ENCODE data around the gene ARID3B. TPM values are rescaled to one million over a fixed set of nuclear protein-coding genes. Genes with fewer than 3 reads are reported as not detected.

The ARID3B gene
- total and polyA plus RNA-seq, 2 of the 13 experiments (the other 11 are each of a cell fraction or from before 2014, with no cell fraction given), result 5.3 to 12.8 TPM

- TF ChIP-seq SP140L (CRISPR knock-in tag; IDR thresholded peaks at IDR 0.05; ENCODE audit: borderline replicate concordance), result no peak
- TF ChIP-seq PAWR (CRISPR knock-in tag; IDR thresholded peaks at IDR 0.05; ENCODE audit: borderline replicate concordance), result no peak
- TF ChIP-seq ZNF292 (CRISPR knock-in tag; IDR thresholded peaks at IDR 0.05; ENCODE audit: borderline replicate concordance, low read depth), result peak; percentile 59; the same call in 1 of the 2 replicates
- TF ChIP-seq CBFB (CRISPR knock-in tag; IDR thresholded peaks at IDR 0.05), result no peak; the same call in 1 of the 2 replicates
- TF ChIP-seq RBFOX2 (IDR thresholded peaks at IDR 0.05; ENCODE audit: low read depth, low read length), result peak; percentile 75
- TF ChIP-seq MTA3 (CRISPR knock-in tag; IDR thresholded peaks at IDR 0.05), result no peak
- no peak for TF ChIP-seq ZNF674 (CRISPR knock-in tag; IDR thresholded peaks at IDR 0.05; ENCODE audit: low read depth)
- peak; percentile 69; the same call in 1 of the 2 replicates for TF ChIP-seq IRF2 (CRISPR knock-in tag; IDR thresholded peaks at IDR 0.05)
- peak; percentile 95 for TF ChIP-seq DR1 (CRISPR knock-in tag; IDR thresholded peaks at IDR 0.05)
- peak; percentile 68; the same call in 1 of the 2 replicates for TF ChIP-seq HOXA5 (CRISPR knock-in tag; IDR thresholded peaks at IDR 0.05)
- TF ChIP-seq HHEX (CRISPR knock-in tag; IDR thresholded peaks at IDR 0.05), result no peak
- TF ChIP-seq ATF3 (CRISPR knock-in tag; IDR thresholded peaks at IDR 0.05), result no peak; the same call in 1 of the 2 replicates
- no peak for TF ChIP-seq BRD4 (CRISPR knock-in tag; IDR thresholded peaks at IDR 0.05)
- no peak for TF ChIP-seq PBX2 (CRISPR knock-in tag; IDR thresholded peaks at IDR 0.05)
- peak; percentile 46; the same call in 1 of the 2 replicates for TF ChIP-seq ZNF335 (CRISPR knock-in tag; IDR thresholded peaks at IDR 0.05)
- TF ChIP-seq ZNF607 (CRISPR knock-in tag; IDR thresholded peaks at IDR 0.05; ENCODE audit: borderline replicate concordance), result no peak; the same call in 1 of the 2 replicates
- TF ChIP-seq USF2 (IDR thresholded peaks at IDR 0.05; ENCODE audit: low read depth, low read length), result peak; percentile 95
- peak; percentile 99; the same call in 1 of the 2 replicates for TF ChIP-seq USF2 (CRISPR knock-in tag; IDR thresholded peaks at IDR 0.05; ENCODE audit: borderline replicate concordance)
- TF ChIP-seq HCFC1 (IDR thresholded peaks at IDR 0.05; ENCODE audit: low read depth, low read length), result no peak
- TF ChIP-seq HMGXB4 (CRISPR knock-in tag; IDR thresholded peaks at IDR 0.05; ENCODE audit: borderline replicate concordance in 1 of 2, low read depth in 1 of 2), result peak in 1 of 2 experiments; percentile 35; a peak in 1 of 4 replicates
- TF ChIP-seq ZNF839 (CRISPR knock-in tag; IDR thresholded peaks at IDR 0.05; ENCODE audit: borderline replicate concordance), result peak; percentile 66; the same call in 1 of the 2 replicates
- TF ChIP-seq ZNF430 (CRISPR knock-in tag; IDR thresholded peaks at IDR 0.05), result peak; percentile 87
- peak; percentile 82 for TF ChIP-seq KAT8 (CRISPR knock-in tag; IDR thresholded peaks at IDR 0.05)
- TF ChIP-seq ZNF550 (CRISPR knock-in tag; IDR thresholded peaks at IDR 0.05; ENCODE audit: borderline replicate concordance), result no peak
- TF ChIP-seq FOXA3 (CRISPR knock-in tag; IDR thresholded peaks at IDR 0.05), result no peak
- no peak for TF ChIP-seq DDIT3 (CRISPR knock-in tag; IDR thresholded peaks at IDR 0.05)
These were observed 57.3 kb downstream of the ARID3B start (continued) for GRCh38 chr15:74598126-74598842.

Data from HepG2 (cell line).